NCI-H2196 (cell line): Measurements from ENCODE around the gene HIPK4.
"Not testable (repeated sequence)": the region's sequence is repeated elsewhere in the genome, so short reads cannot be mapped to it uniquely, and the experiment has no call there.

Source experiments
- DNase-seq: peaks from one replicate; lab custom pipeline; 2025; ENCODE audit not compliant: unreplicated experiment; lab: John Stamatoyannopoulos, UW

The HIPK4 gene

GRCh38 chr19:40418040-40418439, 28.1 kb upstream of the HIPK4 start:
- DNase-seq, result no peak

DNA sequence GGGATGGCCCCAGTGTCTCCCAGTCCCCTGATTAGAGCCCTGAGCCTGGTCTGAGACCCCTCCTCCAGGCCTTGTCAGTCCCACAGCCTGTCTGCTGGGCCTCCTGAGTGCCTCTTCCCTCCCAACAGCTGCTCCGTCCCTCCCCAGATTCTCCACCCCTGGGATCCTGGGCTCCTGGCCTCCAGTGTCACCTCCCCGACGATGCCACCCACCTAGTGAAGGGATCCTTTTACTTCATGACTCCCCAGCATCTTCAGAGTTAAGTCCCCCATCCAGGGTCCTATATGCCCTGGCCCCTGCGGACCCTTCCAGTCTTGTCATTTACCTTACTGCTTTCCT, 27.6 kb upstream of the HIPK4 start:
- DNase-seq, result no peak

GRCh38 chr19:40416918-40417642, 27.1 kb upstream of the HIPK4 start:
- DNase-seq, result no peak

GRCh38 chr19:40415768-40416167, 25.8 kb upstream of the HIPK4 start:
- no peak for DNase-seq

DNA sequence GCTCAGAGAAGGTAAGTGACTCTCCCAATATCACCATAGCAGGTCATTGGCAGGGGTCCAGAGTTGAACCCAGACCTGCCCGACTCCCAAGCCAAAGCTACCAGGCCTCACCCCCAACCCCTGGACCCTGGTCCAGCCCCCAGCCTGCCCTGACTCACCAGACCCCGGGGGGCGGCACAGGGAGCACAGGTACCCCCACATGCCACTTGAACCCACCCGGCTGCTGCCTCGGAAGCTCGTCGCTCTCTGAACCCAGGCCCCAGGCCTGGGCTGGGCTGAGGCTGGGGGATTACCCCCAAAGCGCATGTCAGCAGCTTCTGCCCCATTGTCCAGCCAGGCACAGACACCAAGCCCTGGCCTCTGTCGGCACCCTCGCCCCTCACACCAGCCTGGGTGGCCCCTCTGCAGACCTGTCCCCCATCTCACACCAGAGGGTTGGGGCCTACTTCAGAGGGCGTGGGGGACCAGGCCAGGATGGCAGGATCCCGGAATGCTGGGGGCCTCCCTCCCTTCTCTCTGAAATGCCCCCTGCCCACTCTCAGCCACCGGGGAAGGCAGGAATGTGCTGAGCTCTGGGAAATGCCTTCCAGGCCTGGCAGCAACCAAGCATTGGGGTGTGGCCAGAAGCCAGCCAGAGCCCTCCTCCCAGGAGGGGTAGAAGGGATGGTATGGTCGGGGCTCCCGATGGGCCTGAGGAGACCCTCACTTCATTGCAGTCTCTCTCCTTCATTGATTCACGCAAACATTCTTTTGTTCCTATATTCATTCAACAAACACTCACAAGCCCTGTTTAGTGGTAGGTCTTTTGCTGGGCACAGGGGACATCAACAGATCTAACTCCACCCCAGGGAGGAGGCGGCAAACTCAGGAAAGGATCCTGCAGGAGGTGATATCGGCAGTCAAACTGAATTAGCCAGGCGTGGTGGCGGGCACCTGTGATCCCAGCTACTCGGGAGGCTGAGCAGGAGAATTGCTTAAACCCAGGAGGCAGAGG, 24.9 kb upstream of the HIPK4 start:
- DNase-seq, result no peak

- no peak for DNase-seq
Observed at GRCh38 chr19:40413291-40413845, 23.4 kb upstream of the HIPK4 start, which contains the start of gene PRX. PRX (minus strand) TSS chr19:40413378; CDS start chr19:40407932, 5,446 bp downstream.

- no peak for DNase-seq
Observed at GRCh38 chr19:40412866-40413265, 22.9 kb upstream of the HIPK4 start.

- no peak for DNase-seq
Observed at GRCh38 chr19:40411958-40412499, 22.0 kb upstream of the HIPK4 start.

- DNase-seq, result no peak
Observed at GRCh38 chr19:40411125-40411842, 21.3 kb upstream of the HIPK4 start.

- DNase-seq, result no peak
Observed at GRCh38 chr19:40410030-40410389, 20.0 kb upstream of the HIPK4 start.

GRCh38 chr19:40408598-40408925, 18.6 kb upstream of the HIPK4 start:
- not testable (repeated sequence) for DNase-seq

GRCh38 chr19:40407714-40408597, 18.0 kb upstream of the HIPK4 start:
- no peak for DNase-seq

GRCh38 chr19:40403262-40403984, 13.4 kb upstream of the HIPK4 start:
- peak; percentile 81 for DNase-seq

DNA sequence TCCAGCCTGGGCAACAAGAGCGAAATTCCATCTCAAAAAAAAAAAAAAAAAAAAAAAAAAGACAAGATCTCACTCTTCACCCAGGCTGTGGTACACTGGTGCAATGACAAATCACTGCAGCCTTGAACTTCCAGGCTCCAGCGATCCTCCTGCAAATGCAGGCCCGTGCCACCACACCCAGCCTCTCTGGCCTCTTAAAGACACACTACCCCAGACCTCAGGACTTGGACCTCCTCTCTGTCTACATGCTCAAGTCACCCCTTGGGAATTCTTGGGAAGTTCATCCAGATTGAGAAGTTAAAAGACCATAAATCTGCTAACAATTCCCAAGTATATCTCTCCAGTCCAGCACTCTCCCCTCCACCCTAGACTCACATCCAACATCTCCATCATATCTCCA, 10.6 kb upstream of the HIPK4 start:
- DNase-seq, result no peak

GRCh38 chr19:40398417-40399131, 8.6 kb upstream of the HIPK4 start:
- no peak for DNase-seq

GRCh38 chr19:40397568-40397906, 7.6 kb upstream of the HIPK4 start:
- no peak for DNase-seq

- no peak for DNase-seq
Observed at GRCh38 chr19:40396886-40397567, 7.0 kb upstream of the HIPK4 start.

- DNase-seq, result no peak
Observed at GRCh38 chr19:40395956-40396355, 6.0 kb upstream of the HIPK4 start.
